Measurements from ENCODE around the gene CARM1.

Gene CARM1

DNA sequence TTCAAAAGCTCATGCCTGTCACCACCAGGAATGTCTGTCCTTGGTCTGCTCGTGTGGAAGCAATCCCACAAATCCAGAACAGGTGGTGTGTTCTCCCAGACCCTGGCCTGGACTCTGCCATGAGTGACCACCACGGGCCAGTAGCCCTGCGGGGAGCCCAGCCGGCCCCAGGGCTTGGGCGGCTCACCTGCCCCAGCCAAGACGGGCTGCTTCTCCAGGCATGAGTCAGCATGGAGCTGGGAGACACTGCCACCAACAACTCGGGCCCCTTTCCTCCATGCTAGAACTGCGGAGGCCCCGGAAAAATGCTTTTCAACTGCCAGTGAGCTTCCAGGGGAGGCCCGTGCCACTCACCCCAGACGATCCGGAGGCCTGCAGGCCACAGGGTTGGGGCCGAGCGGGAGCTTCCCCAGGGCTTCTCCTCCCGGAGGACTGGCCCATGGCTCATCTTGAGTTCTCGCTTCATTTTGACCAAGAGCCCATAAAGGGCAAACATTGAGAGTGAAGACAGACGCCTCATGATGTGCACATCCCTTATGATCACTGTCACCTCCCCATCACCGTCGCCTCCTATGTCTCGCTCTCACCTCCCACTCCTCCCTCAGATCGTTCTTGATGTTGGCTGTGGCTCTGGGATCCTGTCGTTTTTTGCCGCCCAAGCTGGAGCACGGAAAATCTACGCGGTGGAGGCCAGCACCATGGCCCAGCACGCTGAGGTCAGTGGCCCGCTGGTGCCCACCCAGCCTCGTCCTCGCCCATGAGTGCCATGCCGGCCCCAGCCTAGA lies 40.4 kb downstream of the CARM1 start:
- DNase-seq, result no peak

DNA sequence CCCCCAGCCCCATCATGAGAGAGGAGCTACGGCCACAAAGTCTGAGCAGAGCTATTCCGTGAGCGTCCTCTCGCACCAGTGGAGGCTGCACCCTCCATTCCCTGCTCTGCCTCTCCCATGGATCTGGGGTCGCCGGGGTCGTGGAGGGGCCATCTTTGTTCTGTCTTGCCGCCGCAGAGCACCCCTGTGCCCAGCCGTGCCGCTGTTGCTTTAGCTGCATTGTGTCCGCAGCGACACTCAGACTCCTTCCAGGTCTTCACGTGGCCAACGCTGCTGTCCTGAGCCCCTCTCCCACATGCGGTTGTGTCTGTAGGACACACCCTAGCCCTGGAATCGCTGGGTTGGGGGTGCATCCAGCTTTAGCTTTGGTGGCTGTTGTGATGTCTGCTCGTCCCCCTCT lies 41.3 kb downstream of the CARM1 start:
- DNase-seq, result no peak

DNA sequence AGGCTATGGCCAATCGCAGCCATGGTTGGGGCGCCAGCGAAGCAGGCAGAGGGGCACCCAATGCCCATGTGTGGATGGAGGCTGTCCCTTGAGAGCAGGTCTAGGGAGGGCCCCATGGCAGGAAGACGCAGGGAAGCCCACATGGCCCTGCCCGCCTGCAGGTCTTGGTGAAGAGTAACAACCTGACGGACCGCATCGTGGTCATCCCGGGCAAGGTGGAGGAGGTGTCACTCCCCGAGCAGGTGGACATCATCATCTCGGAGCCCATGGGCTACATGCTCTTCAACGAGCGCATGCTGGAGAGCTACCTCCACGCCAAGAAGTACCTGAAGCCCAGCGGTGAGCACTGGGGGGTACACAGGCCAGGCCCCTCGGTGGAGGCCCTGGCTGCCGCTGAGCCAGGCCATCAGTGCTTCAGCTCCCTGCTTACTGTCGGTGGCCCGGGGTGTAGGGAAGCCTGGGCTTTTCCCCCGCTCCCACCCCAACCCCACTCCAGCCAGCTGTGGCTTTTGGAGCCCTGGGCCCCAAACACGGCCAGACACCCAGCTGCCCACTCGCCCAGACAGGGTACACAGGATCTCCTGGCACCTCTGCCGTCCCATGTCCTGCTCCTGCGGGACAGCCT lies 42.5 kb downstream of the CARM1 start:
- no peak for DNase-seq

GRCh38 chr19:10915130-10916091 lies 44.1 kb downstream of the CARM1 start:
- DNase-seq, result no peak

- no peak for DNase-seq
Measured at GRCh38 chr19:10916602-10917001, 45.2 kb downstream of the CARM1 start.

DNA sequence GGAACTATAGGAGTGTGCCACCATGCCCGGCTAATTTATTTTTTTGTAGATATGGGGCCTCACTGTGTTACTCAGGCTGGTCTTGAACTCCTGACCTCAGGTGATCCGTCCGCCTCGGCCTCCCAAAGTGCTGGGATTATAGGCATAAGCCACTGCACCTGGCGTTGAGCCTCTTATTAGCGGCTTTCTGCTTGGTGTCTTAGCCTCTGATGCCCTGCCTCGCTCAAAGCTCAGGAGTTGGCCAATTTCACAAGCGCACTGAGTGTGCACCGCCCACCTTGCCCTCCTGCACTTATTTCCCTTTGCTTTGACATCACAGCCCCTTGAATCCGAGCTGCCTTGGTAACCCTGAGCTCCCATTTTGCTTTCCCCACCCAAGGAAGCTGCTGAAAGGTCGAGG lies 47.0 kb downstream of the CARM1 start:
- no peak for DNase-seq

DNA sequence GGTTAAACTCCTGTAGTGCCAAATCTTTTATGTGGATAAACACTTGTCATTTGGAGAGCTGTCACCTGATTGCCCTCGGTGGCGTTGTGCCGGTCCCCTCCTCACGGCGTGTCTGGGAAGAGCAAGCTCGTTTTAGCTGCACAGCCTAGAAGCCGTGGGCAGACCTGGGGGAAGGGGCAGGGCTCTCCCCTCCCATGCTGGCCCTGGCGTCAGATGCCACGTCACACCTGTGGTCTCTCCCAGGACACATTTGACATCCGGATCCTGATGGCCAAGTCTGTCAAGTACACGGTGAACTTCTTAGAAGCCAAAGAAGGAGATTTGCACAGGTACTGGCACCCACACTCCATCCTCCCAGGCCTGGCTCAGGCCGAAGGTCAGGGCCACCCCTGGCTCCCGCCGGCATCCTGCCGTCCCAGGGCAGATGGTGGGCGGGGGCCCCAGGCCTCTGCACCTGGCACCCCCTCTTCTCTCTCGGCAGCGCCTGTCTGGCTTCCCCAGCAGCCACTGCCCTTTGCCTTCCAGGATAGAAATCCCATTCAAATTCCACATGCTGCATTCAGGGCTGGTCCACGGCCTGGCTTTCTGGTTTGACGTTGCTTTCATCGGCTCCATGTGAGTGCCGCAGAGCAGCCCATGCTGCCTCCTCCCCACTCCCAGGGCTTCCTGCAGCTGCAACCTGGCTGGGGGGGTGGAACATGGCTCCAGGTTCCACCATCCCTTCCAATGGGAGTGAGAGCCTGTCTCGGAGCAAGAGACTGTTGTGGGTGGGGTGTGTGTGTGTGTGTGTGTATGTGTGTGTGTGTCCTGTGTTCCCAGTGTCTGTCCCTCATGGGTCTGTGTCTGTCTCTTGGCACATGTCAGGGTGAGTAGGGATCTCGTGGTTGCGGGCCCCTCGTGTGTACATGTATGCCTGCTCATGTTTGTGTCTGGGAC lies 48.3 kb downstream of the CARM1 start:
- DNase-seq, result no peak

GRCh38 chr19:10920288-10920655 lies 48.9 kb downstream of the CARM1 start:
- DNase-seq, result no peak

DNA sequence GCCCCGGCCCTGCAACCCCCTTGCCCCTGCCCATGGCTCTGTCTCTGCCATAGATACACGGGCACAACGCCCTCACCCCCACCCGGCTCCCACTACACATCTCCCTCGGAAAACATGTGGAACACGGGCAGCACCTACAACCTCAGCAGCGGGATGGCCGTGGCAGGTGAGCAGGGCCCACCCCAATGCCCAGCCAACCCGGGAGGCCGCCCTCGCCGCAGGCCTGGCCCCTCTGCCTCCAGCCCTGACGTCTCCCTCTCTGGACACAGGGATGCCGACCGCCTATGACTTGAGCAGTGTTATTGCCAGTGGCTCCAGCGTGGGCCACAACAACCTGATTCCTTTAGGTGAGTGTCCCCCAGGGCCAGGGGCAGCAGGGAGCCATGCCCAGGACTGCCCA lies 49.4 kb downstream of the CARM1 start:
- DNase-seq, result no peak

GRCh38 chr19:10921199-10921909 lies 50.0 kb downstream of the CARM1 start:
- no peak for DNase-seq

DNA sequence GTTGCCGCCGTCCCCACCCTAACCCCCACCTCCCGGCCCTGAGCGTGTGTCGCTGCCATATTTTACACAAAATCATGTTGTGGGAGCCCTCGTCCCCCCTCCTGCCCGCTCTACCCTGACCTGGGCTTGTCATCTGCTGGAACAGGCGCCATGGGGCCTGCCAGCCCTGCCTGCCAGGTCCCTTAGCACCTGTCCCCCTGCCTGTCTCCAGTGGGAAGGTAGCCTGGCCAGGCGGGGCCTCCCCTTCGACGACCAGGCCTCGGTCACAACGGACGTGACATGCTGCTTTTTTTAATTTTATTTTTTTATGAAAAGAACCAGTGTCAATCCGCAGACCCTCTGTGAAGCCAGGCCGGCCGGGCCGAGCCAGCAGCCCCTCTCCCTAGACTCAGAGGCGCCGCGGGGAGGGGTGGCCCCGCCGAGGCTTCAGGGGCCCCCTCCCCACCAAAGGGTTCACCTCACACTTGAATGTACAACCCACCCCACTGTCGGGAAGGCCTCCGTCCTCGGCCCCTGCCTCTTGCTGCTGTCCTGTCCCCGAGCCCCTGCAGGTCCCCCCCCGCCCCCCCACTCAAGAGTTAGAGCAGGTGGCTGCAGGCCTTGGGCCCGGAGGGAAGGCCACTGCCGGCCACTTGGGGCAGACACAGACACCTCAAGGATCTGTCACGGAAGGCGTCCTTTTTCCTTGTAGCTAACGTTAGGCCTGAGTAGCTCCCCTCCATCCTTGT lies 50.7 kb downstream of the CARM1 start:
- no peak for DNase-seq

DNA sequence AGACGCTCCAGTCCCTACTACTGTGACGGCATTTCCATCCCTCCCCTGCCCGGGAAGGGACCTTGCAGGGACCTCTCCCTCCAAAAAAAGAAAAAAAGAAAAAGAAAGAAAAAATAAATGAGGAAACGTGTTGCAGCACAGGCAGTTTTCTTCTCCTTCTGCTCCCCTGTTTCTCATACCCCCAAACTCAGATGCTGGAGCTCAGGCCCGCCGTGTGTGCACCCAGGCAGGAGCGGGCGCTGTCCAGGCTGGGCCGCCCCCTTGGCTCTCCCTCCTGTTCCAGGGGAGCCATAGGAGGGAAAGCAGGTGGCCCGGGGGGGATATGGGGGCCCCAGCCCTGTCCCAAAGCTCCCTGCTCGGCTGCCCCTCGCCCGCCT lies 51.3 kb downstream of the CARM1 start:
- no peak for DNase-seq

- no peak for DNase-seq
Measured at GRCh38 chr19:10923260-10924112, 52.1 kb downstream of the CARM1 start.

DNA sequence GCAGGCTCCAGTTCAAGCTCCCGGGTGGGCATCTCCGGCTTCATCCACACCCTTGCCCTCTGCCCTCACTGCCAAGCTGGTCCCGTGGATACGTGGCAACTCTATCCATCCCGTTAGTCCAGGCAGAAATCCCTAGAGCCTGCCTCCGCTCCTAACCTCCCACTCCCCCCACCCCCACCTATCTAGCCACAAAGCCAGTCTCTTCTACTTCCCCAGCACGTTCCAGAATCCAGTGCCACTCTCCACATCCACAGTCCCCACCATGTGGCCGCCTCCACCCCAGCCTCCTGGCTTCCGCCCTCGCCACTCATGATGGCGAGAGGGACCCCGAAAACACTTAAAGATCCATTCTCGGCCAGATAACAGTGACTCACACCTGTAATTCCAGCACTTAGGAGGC lies 53.2 kb downstream of the CARM1 start:
- no peak for DNase-seq

GRCh38 chr19:10927730-10928562 lies 56.6 kb downstream of the CARM1 start:
- DNase-seq, result no peak

- DNase-seq, result peak; percentile 68
Measured at GRCh38 chr19:10928563-10929401, 57.4 kb downstream of the CARM1 start, which contains the start of the genes TIMM29 and YIPF2. TSS of gene TIMM29 (plus strand) at chr19:10928811. CDS start at chr19:10928823, 12 bp downstream. TSS of gene YIPF2 (minus strand) at chr19:10928639. CDS start at chr19:10928410, 229 bp downstream.

- no peak for DNase-seq
Measured at GRCh38 chr19:10929402-10929794, 58.0 kb downstream of the CARM1 start.

Measured in activated gamma-delta T cell (primary cell).